ENCODE data around the gene STPG1. TPM values are rescaled to one million over a fixed set of nuclear protein-coding genes. Genes with fewer than 3 reads are reported as not detected.

STPG1 gene
- total RNA-seq, 1 experiment from 2014 or later, result 9.1 TPM

GRCh38 chr1:24379733-24380315 is 33.8 kb downstream of the STPG1 start:
- peaks cover 10% of the 10 kb centered on the region for H3K4me1 Mint-ChIP-seq (ENCODE audit: low read depth, unreplicated experiment)
- CTCF ChIA-PET, result no interaction called here
- peaks cover 3% of the 10 kb centered on the region for H3K36me3 Mint-ChIP-seq (ENCODE audit: insufficient read depth, unreplicated experiment)
- H3K27me3 Mint-ChIP-seq (ENCODE audit: unreplicated experiment), result no peaks in the 10 kb centered on the region
- intact Hi-C loops (cut with micrococcal nuclease; ENCODE audit: unreplicated experiment), result no loop called here
- H3K4me3 Mint-ChIP-seq (ENCODE audit: low read depth, unreplicated experiment), result no peak overlapping the region
- no TSS peak for BruUV-seq (replicated peaks)
- DNase-seq, result no peak
- TF ChIP-seq CTCF (IDR thresholded peaks at IDR 0.05; ENCODE audit: unreplicated experiment), result no peak
- no peaks in the 10 kb centered on the region for H3K9me3 Mint-ChIP-seq (ENCODE audit: low read depth, unreplicated experiment)
- H3K27ac Mint-ChIP-seq (ENCODE audit: unreplicated experiment), result no peak overlapping the region

GRCh38 chr1:24374891-24375786 is 38.4 kb downstream of the STPG1 start:
- intact Hi-C loops (cut with micrococcal nuclease; ENCODE audit: unreplicated experiment), result no loop called here
- CTCF ChIA-PET, result no interaction called here

GRCh38 chr1:24373710-24374109 is 39.9 kb downstream of the STPG1 start:
- Mint-ChIP-seq H3K27ac (ENCODE audit: unreplicated experiment) (no peak overlapping the region), H3K4me1 (ENCODE audit: low read depth, unreplicated experiment) (peaks cover 15% of the 10 kb centered on the region), H3K9me3 (ENCODE audit: low read depth, unreplicated experiment) (no peaks in the 10 kb centered on the region), H3K4me3 (ENCODE audit: low read depth, unreplicated experiment) (no peak overlapping the region), H3K36me3 (ENCODE audit: insufficient read depth, unreplicated experiment) (peaks cover 7% of the 10 kb centered on the region), H3K27me3 (ENCODE audit: unreplicated experiment) (no peaks in the 10 kb centered on the region)
- TF ChIP-seq CTCF (IDR thresholded peaks at IDR 0.05; ENCODE audit: unreplicated experiment), result no peak
- intact Hi-C loops (cut with micrococcal nuclease; ENCODE audit: unreplicated experiment), result no loop called here
- no TSS peak for BruUV-seq (replicated peaks)
- CTCF ChIA-PET, result no interaction called here
- DNase-seq, result no peak

More at GRCh38 chr1:24374891-24375786, 38.4 kb downstream of the STPG1 start:
- Mint-ChIP-seq H3K9me3 (ENCODE audit: low read depth, unreplicated experiment) (no peaks in the 10 kb centered on the region), H3K27me3 (ENCODE audit: unreplicated experiment) (no peaks in the 10 kb centered on the region), H3K4me3 (ENCODE audit: low read depth, unreplicated experiment) (peak overlapping the region; percentile 22), H3K4me1 (ENCODE audit: low read depth, unreplicated experiment) (peaks cover 15% of the 10 kb centered on the region), H3K36me3 (ENCODE audit: insufficient read depth, unreplicated experiment) (peaks cover 7% of the 10 kb centered on the region), H3K27ac (ENCODE audit: unreplicated experiment) (peak overlapping the region; percentile 73)
- no peak for TF ChIP-seq CTCF (IDR thresholded peaks at IDR 0.05; ENCODE audit: unreplicated experiment)
- DNase-seq, result no peak
- BruUV-seq (replicated peaks), result no TSS peak

GRCh38 chr1:24373044-24373443 is 40.5 kb downstream of the STPG1 start:
- Mint-ChIP-seq H3K4me3 (ENCODE audit: low read depth, unreplicated experiment) (no peak overlapping the region), H3K9me3 (ENCODE audit: low read depth, unreplicated experiment) (no peaks in the 10 kb centered on the region), H3K4me1 (ENCODE audit: low read depth, unreplicated experiment) (peaks cover 15% of the 10 kb centered on the region), H3K27ac (ENCODE audit: unreplicated experiment) (no peak overlapping the region), H3K27me3 (ENCODE audit: unreplicated experiment) (no peaks in the 10 kb centered on the region), H3K36me3 (ENCODE audit: insufficient read depth, unreplicated experiment) (peaks cover 7% of the 10 kb centered on the region)
- BruUV-seq (replicated peaks), result no TSS peak
- TF ChIP-seq CTCF (IDR thresholded peaks at IDR 0.05; ENCODE audit: unreplicated experiment), result no peak
- intact Hi-C loops (cut with micrococcal nuclease; ENCODE audit: unreplicated experiment), result no loop called here
- no peak for DNase-seq
- CTCF ChIA-PET, result no interaction called here

All from Calu3 (cell line).